RWPE1 (cell line): ENCODE measurements around the gene GRAMD1B.

Source experiments
- CTCF ChIA-PET: fragments of 350-600 bp; sonication (Branson Sonifier 250); formaldehyde crosslinking; extraction: SDS; loops from one replicate; lab custom pipeline; 2021; lab: Yijun Ruan, JAX
- POLR2A ChIA-PET: fragments of 400-600 bp; formaldehyde crosslinking; extraction: SDS; loops from one replicate; lab custom pipeline; 2020; ENCODE audit warnings: antibody characterized with exemption; ENCODE audit not compliant: low non-redundant PET; lab: Yijun Ruan, JAX
- DNase-seq: peaks from one replicate; pipeline ENCODE4 v3.0.0; 2012; ENCODE audit warnings: low spot score
- H3K27ac ChIP-seq: fragments of 450-650 bp; 2 replicates; pipeline ENCODE4 v1.5.1; 2017
- TF ChIP-seq, protein P1 (sequence below): fragments of 450-650 bp; conservative IDR thresholded peaks from 2 replicates; pipeline ENCODE4 v1.5.1; 2017; ENCODE audit warnings: low read depth, mild to moderate bottlenecking

Gene GRAMD1B

GRCh38 chr11:123527526-123527925, 97.5 kb downstream of the GRAMD1B start:
- TF ChIP-seq, protein P1, sequence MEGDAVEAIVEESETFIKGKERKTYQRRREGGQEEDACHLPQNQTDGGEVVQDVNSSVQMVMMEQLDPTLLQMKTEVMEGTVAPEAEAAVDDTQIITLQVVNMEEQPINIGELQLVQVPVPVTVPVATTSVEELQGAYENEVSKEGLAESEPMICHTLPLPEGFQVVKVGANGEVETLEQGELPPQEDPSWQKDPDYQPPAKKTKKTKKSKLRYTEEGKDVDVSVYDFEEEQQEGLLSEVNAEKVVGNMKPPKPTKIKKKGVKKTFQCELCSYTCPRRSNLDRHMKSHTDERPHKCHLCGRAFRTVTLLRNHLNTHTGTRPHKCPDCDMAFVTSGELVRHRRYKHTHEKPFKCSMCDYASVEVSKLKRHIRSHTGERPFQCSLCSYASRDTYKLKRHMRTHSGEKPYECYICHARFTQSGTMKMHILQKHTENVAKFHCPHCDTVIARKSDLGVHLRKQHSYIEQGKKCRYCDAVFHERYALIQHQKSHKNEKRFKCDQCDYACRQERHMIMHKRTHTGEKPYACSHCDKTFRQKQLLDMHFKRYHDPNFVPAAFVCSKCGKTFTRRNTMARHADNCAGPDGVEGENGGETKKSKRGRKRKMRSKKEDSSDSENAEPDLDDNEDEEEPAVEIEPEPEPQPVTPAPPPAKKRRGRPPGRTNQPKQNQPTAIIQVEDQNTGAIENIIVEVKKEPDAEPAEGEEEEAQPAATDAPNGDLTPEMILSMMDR, result no peak
- ChIA-PET POLR2A (no interaction called here), CTCF (no interaction called here)
- no peak overlapping the region for H3K27ac ChIP-seq
- no peak for DNase-seq

- CTCF ChIA-PET, result no interaction called here
- H3K27ac ChIP-seq, result no peak overlapping the region
- POLR2A ChIA-PET, result no interaction called here
- no peak for DNase-seq
- TF ChIP-seq, protein P1, result no peak
These were observed 97.9 kb downstream of the GRAMD1B start for GRCh38 chr11:123527947-123528346.

GRCh38 chr11:123531325-123531724, 101.3 kb downstream of the GRAMD1B start:
- no peak for DNase-seq
- no peak overlapping the region for H3K27ac ChIP-seq
- ChIA-PET CTCF (no interaction called here), POLR2A (no interaction called here)
- TF ChIP-seq, protein P1, result no peak

DNA sequence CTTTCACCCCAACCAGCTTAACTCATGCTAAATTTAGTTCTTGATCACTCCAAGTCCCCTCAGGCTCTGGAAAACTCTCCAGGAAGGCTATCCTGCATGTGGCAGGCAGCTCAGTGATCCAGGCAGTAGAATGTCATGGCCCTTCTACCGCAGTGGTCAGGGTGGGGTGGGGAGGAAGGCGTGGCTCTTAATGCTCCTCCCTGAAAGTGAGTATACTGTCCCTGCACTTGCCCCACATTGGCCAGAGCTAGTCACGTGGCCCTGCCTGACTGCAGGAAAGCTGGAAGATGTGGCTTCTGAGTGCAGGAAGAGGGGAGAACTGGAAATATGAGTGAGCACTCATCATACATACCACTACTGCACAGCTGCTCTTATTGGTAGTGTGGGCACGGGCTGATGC, 102.1 kb downstream of the GRAMD1B start:
- no peak overlapping the region for H3K27ac ChIP-seq
- DNase-seq, result no peak
- ChIA-PET CTCF (no interaction called here), POLR2A (no interaction called here)
- TF ChIP-seq, protein P1, result no peak

- TF ChIP-seq, protein P1, result no peak
- POLR2A ChIA-PET, result no interaction called here
- CTCF ChIA-PET, result no interaction called here
These were observed 105.3 kb downstream of the GRAMD1B start for GRCh38 chr11:123535401-123535800.

DNA sequence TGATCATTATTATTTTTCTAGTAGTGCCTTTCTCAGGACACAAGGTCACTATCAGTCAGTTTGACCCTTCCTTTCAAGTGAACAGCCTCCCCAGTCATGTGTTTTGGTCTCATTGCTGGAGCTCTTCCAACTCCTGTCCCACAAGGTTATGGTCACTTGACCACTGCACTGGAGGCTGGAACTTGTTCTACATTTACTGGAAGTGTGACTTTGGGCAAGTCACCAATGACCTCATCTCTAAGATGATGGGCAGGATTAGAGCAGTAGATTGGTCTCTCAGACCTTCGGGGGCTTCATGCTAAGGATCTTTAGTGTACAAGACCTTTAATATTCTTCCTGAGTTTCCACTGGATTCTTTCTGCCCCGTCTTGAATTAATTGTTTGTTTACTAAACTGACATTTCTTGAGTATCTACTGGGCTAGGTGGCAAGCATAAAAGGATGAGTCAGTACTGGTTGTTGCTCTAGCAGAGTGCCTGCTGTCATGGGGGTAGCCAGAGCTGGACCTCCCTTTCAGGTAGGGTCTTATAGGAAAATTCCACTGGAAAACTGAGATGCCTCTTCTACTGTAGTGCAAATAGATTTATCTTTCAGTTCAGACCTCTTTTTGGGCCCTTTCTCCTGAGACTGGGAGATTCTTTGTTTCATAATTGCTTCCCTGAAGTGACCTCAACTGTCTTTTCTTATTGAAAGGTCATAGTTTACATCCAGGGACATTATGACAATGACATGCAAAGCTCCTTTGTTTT, 106.8 kb downstream of the GRAMD1B start:
- TF ChIP-seq, protein P1, result no peak
- no peak for DNase-seq
- ChIA-PET CTCF (no interaction called here), POLR2A (no interaction called here)
- no peak overlapping the region for H3K27ac ChIP-seq

More at GRCh38 chr11:123535401-123535800, 105.3 kb downstream of the GRAMD1B start:
- no peak overlapping the region for H3K27ac ChIP-seq
- DNase-seq, result no peak
